Common myeloid progenitor, CD34-positive (primary cell): ENCODE measurements around the gene PEX5L.

ENCODE experiments used
- CTCF ChIA-PET: fragments of 350-600 bp; sonication (Branson Sonifier 250); formaldehyde crosslinking; loops from one replicate; lab custom pipeline; 2021; ENCODE audit warnings: antibody characterized with exemption; lab: Charles Lee
- POLR2A ChIA-PET: fragments of 350-600 bp; sonication (Branson Sonifier 250); formaldehyde crosslinking; loops from one replicate; lab custom pipeline; 2021; ENCODE audit warnings: antibody characterized with exemption; lab: Charles Lee
- DNase-seq, 3 donors: peaks; one replicate each; pipeline versions ENCODE4 v3.0.0 to v3.0.0-alpha.2; 2013
- H3K27ac ChIP-seq, 2 experiments: 1 replicate in 1 of 2; 2 replicates in 1 of 2; pipeline ENCODE4 v1.7.0; 2013; ENCODE audit warnings: inconsistent platforms in 2 of 2, low read length in 2 of 2, mild to moderate bottlenecking in 2 of 2, low read depth in 1 of 2, moderate library complexity in 1 of 2; ENCODE audit not compliant: severe bottlenecking in 2 of 2, insufficient read depth in 1 of 2, poor library complexity in 1 of 2
- H3K27me3 ChIP-seq, 5 experiments: replicated peaks in 2 of 5; 1 replicate in 3 of 5; 2 replicates in 2 of 5; pipeline versions ENCODE4 v1.6.1 to v1.7.0; 2013; ENCODE audit warnings: low read length in 4 of 5, mild to moderate bottlenecking in 2 of 5, moderate library complexity in 2 of 5, inconsistent platforms in 1 of 5; ENCODE audit not compliant: insufficient read depth in 5 of 5, control insufficient read depth in 4 of 5
- H3K36me3 ChIP-seq, 4 experiments: 1 replicate in 2 of 4; 2 replicates in 2 of 4; pipeline versions ENCODE4 v1.6.1 to v1.7.0; 2013; ENCODE audit warnings: low read length in 3 of 4, control low read depth in 1 of 4, mild to moderate bottlenecking in 1 of 4; ENCODE audit not compliant: control insufficient read depth in 4 of 4, insufficient read depth in 4 of 4
- H3K4me1 ChIP-seq, 4 experiments: 1 replicate in 3 of 4; 2 replicates in 1 of 4; pipeline versions ENCODE4 v1.6.1 to v1.7.1; 2013; ENCODE audit warnings: low read length in 3 of 4, mild to moderate bottlenecking in 3 of 4, control low read depth in 1 of 4, inconsistent platforms in 1 of 4, moderate library complexity in 1 of 4; ENCODE audit not compliant: control insufficient read depth in 4 of 4, insufficient read depth in 4 of 4; ENCODE audit errors: control extremely low read depth in 1 of 4
- H3K4me3 ChIP-seq, 7 experiments: 1 replicate in 4 of 7; 2 replicates in 3 of 7; pipeline versions ENCODE4 v1.5.1 to v1.7.0; 2013; ENCODE audit warnings: mild to moderate bottlenecking in 7 of 7, low read length in 6 of 7, moderate library complexity in 6 of 7, inconsistent platforms in 2 of 7, low read depth in 2 of 7, control low read depth in 1 of 7; ENCODE audit not compliant: insufficient read depth in 4 of 7, control insufficient read depth in 1 of 7; ENCODE audit errors: extremely low read depth in 1 of 7
- H3K9me3 ChIP-seq, 5 experiments: 1 replicate in 4 of 5; 2 replicates in 1 of 5; pipeline versions ENCODE4 v1.6.1 to v1.7.1; 2013; ENCODE audit warnings: low read length in 4 of 5, mild to moderate bottlenecking in 2 of 5, inconsistent platforms in 1 of 5, low read depth in 1 of 5, moderate library complexity in 1 of 5; ENCODE audit not compliant: control insufficient read depth in 4 of 5, insufficient read depth in 2 of 5; ENCODE audit errors: control extremely low read depth in 1 of 5
- WGBS: methylation state at CpG from one replicate; pipeline ENCODE4 v1.1.5; 2013; ENCODE audit not compliant: insufficient coverage; 5-methylcytosine and 5-hydroxymethylcytosine counted together

Gene PEX5L

GRCh38 chr3:180049391-180049790 is 12.7 kb upstream of the PEX5L start:
- CTCF ChIA-PET: interaction anchor here (0.6 kb wide), 1 partner anchor 111 kb away, joined by 3 read pairs; no protein-coding TSS in a partner anchor
- Histone ChIP-seq H3K4me3 (no peak overlapping the region), H3K9me3 (no peaks in the 10 kb centered on the region), H3K27ac (no peak overlapping the region), H3K4me1 (peaks cover 0 to 2% (median 0%) of the 10 kb centered on the region in 4 experiments), H3K36me3 (no peaks in the 10 kb centered on the region), H3K27me3 (peaks cover 0 to 2% (median 0%) of the 10 kb centered on the region in 5 experiments)
- POLR2A ChIA-PET: no interaction called here
- 92% methylated on average over 5 of the region's 9 CpGs for WGBS
- DNase-seq: no peak

DNA sequence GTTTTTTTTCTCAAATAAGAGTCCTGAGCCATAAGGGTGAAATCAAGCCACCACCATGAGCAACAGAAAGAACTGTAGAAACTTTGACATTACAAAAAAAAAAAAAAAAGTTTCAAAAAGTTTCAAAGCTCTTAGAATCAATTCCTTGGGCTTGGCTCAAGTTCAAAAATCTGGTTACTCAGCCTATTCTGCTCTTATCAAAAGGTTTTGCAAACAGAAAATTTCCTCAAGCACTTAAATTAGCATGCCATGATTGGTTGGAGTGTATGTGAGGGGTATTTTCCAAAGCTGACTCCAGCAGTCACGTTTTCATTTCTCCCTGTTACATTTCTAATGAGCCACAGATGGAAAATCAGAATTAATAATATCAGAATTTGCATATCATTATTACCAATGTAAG is 12.1 kb upstream of the PEX5L start:
- ChIA-PET CTCF (interaction anchor here (0.6 kb wide), 1 partner anchor 110 kb away, joined by 3 read pairs; no protein-coding TSS in a partner anchor), POLR2A (no interaction called here)
- H3K27me3 ChIP-seq: peaks cover 0 to 2% (median 0%) of the 10 kb centered on the region in 5 experiments
- whole genome bisulfite sequencing: no CpG with 5 or more reads among the region's 1 CpG
- peaks cover 0 to 2% (median 0%) of the 10 kb centered on the region in 4 experiments for H3K4me1 ChIP-seq
- no peaks in the 10 kb centered on the region for H3K36me3 ChIP-seq
- no peaks in the 10 kb centered on the region for H3K9me3 ChIP-seq
- no peak for DNase-seq
- H3K4me3 ChIP-seq: no peak overlapping the region
- no peak overlapping the region for H3K27ac ChIP-seq

DNA sequence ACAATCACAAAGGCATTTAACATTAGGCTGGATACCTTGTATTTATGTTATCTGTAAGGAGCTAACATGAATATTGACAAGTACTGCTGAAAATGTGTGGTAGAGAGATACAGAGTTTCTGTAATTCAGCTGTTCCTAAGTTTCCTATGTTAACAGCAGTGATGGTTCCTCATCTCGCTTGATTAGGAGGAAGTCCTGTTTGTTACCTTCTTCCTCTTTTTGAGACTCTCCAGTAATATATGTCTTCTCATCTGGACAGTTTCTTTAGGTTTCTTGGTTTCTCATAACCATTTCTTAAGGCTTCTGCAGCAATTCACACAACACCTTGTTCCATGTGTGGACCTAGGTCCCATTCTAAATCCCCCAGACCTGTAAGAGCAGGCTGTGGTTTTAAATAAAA is 11.4 kb upstream of the PEX5L start:
- H3K9me3 ChIP-seq: no peaks in the 10 kb centered on the region
- no CpG with 5 or more reads among the region's 1 CpG for WGBS
- ChIA-PET POLR2A (no interaction called here), CTCF (no interaction called here)
- no peaks in the 10 kb centered on the region for H3K36me3 ChIP-seq
- no peak overlapping the region for H3K27ac ChIP-seq
- peaks cover 0 to 2% (median 0%) of the 10 kb centered on the region in 4 experiments for H3K4me1 ChIP-seq
- peaks cover 0 to 2% (median 0%) of the 10 kb centered on the region in 5 experiments for H3K27me3 ChIP-seq
- no peak overlapping the region for H3K4me3 ChIP-seq
- DNase-seq: peak; percentile 10 to 63 (median 52)

DNA sequence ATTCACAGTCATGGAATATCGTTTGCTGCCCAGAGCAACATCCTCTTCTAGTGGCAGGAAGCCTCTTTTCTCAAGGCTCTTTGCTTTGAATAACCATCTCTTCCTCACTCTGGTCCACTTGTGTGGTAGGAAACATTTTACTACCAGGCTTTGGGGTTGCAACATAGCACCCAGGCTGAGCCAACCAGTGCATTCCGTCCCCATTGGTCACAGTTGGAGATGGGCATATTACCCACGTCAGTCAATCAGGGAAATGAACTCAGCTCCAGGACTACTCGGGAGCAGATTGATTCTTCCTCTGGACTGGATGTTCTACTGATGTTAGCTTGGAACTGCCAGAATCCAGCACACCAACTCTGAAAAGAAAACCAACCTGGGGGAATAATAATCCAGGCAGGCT is 4.2 kb upstream of the PEX5L start:
- Histone ChIP-seq H3K27me3 (peaks cover 11 to 48% (median 17%) of the 10 kb centered on the region in 5 experiments), H3K9me3 (no peaks in the 10 kb centered on the region), H3K27ac (no peak overlapping the region), H3K36me3 (no peaks in the 10 kb centered on the region), H3K4me1 (peaks cover 0 to 12% (median 8%) of the 10 kb centered on the region in 4 experiments), H3K4me3 (no peak overlapping the region)
- ChIA-PET CTCF (no interaction called here), POLR2A (no interaction called here)
- 37% methylated on average over 3 of the region's 4 CpGs for WGBS
- no peak for DNase-seq

- Histone ChIP-seq H3K4me1 (peaks cover 0 to 12% (median 8%) of the 10 kb centered on the region in 4 experiments), H3K27me3 (peaks cover 12 to 66% (median 24%) of the 10 kb centered on the region in 5 experiments), H3K9me3 (no peaks in the 10 kb centered on the region), H3K36me3 (no peaks in the 10 kb centered on the region), H3K27ac (no peak overlapping the region), H3K4me3 (peak overlapping the region in 3 of 7 experiments; percentile 27 to 53 (median 50))
- WGBS: under 1% methylated on average over 13 of the region's 16 CpGs
- ChIA-PET CTCF (no interaction called here), POLR2A (no interaction called here)
- no peak for DNase-seq
These were observed 556 bp downstream of the PEX5L start for GRCh38 chr3:180036092-180036670.

- POLR2A ChIA-PET: no interaction called here
- no peaks in the 10 kb centered on the region for H3K4me1 ChIP-seq
- CTCF ChIA-PET: interaction anchor here (0.6 kb wide), 1 partner anchor 108 kb away, joined by 3 read pairs; no protein-coding TSS in a partner anchor
These were observed 9.7 kb downstream of the PEX5L start for GRCh38 chr3:180026997-180027396.

DNA sequence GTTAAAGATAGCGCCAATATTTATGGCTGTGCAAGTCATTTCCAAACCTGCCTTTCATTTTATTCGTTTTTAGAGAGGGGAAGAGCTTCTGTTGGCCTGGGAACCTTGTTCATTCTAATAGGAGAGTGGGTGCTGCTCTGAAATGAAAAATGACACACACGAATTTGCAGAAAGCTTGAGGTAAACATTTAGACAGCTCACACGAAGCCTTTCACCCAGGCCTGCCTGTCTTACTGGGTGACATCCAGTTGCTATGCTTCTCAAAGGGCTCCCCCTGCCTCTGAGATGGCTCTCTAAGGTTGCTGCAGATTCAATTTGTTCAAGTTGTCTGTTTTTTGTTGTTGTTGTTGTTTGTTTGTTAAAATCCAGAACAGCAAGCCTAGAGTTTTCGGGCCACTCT is 18.2 kb downstream of the PEX5L start:
- CTCF ChIA-PET: no interaction called here
- H3K27ac ChIP-seq: no peak overlapping the region
- peaks cover 0 to 3% (median 0%) of the 10 kb centered on the region in 5 experiments for H3K27me3 ChIP-seq
- no peaks in the 10 kb centered on the region for H3K36me3 ChIP-seq
- no peak for DNase-seq
- POLR2A ChIA-PET: no interaction called here
- H3K4me1 ChIP-seq: no peaks in the 10 kb centered on the region
- no peaks in the 10 kb centered on the region for H3K9me3 ChIP-seq
- 62% methylated on average over 3 of the region's 5 CpGs for WGBS
- H3K4me3 ChIP-seq: no peak overlapping the region

More at GRCh38 chr3:180026997-180027396, 9.7 kb downstream of the PEX5L start:
- no peak overlapping the region for H3K27ac ChIP-seq
- DNase-seq: no peak
- WGBS: 96% methylated on average over 2 of the region's 2 CpGs
- H3K36me3 ChIP-seq: no peaks in the 10 kb centered on the region
- no peak overlapping the region for H3K4me3 ChIP-seq
- H3K27me3 ChIP-seq: peaks cover 0 to 3% (median 0%) of the 10 kb centered on the region in 5 experiments
- H3K9me3 ChIP-seq: no peaks in the 10 kb centered on the region
